HG03565 (cell line): Measurements from ENCODE around the gene ROBO1.

Source experiments
- ATAC-seq: cut with Tn5 transposase; IDR thresholded peaks from one replicate; pipeline ENCODE4 v1.9.1; 2021; ENCODE audit warnings: mild to moderate bottlenecking, moderate library complexity; ENCODE audit not compliant: unreplicated experiment

The ROBO1 gene

DNA sequence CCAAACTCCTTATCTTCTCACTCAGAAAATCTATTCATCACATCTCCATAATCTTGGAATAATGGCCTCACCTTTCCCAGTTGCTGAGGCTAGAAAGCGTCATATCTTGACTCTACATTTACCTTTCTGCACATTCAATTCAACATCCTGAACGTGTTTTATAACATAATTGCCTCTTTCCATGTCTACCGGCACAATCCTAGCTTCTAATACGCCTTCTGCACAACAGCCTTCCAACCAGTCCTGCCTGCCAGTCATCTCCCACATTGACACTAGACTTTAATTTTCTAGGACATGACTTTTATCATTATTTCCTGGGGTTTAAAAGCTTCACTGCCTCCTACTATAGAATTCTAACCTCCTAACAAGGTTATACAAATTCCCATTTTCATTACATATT lies 906.6 kb downstream of the ROBO1 start:
- ATAC-seq = no peak

DNA sequence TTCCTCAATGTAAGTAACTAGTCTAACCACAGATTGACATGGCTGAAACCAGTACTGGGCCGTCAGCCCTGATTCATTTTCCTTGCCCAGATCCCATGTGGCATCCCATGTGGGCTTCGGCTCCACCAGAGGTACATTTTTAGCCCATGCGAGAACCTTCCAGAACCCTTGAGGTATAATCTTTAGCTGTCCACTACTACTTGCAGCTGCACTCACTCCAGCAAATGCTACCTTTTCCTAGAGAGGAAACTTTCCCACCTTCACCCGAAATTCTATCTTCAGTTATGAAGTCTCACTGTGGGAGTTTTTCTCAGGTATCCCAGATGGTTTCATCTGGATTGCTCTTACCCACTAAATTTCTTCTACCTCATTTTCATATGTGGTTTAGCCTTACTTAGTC lies 907.2 kb downstream of the ROBO1 start:
- no peak for ATAC-seq

DNA sequence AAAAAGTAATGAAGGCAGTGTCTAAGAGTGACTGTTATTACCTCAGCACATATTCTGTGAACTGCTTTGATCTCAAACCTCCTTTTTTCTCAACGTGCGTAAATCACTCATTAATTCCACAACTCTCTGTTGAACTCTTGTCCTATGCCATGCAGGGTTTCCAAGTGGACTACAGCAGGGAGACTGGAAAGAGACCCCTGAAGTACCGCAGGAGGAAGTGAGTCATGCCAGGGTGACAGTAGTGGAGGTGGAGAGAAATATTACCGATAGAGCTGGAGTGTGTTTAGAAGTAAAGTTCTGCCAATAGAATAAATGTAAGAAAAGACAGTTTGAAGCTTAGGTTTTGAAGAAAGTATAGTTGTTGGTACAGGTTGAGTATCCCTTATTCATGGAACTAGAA lies 908.9 kb downstream of the ROBO1 start:
- no peak for ATAC-seq

DNA sequence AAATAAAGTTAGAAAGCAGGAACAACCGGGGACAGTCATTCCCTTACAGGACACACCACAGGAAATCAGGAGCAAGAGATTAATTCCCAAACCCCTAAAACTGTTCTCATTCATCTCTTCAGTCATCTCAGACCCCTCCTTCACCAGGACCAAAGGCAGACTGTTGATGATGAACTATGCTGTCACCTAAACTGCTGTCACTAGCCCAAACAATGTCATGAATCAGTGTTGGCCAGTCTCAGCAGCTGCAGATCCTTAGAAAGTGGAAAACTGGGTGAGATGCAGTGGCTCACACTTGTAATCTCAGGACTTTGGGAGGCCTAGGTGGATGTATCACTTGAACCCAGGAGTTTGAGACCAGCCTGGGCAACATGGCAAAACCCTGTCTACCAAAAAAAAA lies 909.6 kb downstream of the ROBO1 start:
- no peak for ATAC-seq

DNA sequence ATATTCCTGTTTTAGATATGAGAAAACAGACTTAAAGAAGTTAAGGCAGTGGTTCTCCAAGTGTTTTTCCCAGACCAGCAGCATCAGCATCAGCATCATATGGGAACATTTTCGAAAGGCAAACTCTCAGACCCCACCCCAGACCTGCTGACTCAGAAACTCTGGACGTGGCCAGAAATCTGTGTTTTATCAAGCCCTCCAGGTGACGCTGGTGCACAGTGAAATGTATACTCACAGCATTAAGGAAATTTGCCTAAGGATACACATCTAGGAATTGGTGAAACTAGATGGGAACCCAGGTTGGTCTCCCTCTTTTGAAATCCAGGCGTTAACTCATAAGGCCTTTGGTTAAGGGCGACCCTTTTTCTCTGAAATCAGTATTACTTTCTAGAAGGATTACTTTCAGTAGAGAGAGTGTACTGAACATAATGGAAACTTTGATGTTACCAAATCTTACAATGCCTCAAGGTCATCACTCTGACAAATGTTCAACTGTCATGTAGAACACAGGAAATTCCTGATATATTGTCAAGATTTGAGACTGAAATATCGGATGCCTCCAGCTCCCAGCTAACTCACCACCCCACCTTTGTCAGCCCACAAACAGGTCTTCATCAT lies 910.2 kb downstream of the ROBO1 start:
- no peak for ATAC-seq

DNA sequence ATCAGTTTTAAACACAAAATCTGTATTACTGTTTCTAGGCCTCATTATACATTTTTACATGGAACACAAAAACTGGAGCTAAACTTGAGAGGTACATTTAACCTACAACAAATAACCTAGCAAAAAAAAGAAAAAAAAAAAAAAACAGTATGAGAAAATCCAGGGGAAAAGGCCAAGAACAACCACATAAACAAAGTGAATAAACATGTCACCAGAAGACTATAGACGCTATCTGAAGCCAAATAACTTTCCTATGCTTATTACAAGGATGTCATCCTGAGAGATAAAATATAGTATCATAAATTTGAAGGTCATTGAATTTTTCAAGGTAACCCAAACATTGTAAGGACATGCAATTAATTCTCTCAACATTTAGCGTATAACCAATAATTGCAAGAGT lies 911.6 kb downstream of the ROBO1 start:
- ATAC-seq = no peak

DNA sequence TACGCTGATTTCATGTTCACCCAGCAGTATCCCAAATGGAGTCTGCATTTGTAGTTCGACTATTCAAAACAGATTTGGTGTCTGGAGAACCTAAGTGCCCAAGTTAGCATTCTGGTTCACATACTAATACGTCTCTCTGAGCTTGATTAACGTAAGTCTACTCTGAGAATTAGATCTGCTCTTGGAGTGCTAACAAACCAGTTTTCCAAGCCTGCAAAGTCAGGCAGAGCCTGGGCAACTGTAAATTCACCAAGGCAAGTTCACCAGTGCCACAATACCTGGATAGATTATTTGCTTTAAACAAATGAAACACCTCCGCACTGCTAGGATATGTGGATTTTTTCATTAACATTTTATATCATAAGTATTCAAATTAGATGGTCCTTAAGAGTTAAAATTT lies 912.6 kb downstream of the ROBO1 start:
- ATAC-seq = no peak

DNA sequence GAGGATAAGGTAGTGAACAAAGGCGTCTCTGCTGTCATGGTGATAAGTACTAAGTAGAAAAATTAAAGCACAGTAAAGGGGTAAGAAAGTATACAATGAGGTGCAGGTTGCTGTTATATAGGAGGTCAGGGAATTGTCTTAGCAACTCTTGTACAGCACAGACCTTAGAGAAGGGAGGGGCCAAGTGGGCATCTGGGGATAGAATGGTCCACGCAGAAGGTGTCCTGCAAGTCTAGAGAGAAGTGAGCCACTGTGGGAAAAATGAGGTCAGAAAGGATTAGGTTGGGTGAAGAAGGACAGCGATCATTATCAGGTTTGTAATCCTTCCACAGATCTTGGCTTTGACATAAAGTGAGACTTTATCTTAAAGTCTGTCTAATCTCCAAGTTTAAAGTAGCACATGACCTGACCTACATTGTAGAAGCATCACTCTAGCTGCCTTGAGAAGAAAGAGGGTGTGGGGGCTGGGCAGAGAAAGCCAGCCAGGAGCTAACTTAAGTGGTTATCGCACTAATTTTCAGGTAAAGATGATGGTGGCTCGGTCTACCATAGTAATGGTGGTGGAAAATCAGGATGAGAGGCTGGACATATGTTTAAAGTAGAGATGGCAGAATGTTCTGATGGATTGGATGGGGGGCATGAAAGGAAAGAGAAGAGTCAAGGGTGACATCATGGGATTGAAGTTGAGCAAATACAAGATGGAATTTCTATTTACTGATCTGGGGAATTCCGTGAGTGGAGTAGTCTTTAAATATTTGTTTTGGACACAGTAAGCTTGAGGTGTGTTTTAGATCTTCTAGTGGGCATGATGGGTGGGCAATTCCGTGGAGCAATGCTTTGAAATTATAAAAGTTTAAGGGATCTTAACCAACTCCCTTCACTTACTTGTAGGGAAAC lies 919.2 kb downstream of the ROBO1 start:
- no peak for ATAC-seq

DNA sequence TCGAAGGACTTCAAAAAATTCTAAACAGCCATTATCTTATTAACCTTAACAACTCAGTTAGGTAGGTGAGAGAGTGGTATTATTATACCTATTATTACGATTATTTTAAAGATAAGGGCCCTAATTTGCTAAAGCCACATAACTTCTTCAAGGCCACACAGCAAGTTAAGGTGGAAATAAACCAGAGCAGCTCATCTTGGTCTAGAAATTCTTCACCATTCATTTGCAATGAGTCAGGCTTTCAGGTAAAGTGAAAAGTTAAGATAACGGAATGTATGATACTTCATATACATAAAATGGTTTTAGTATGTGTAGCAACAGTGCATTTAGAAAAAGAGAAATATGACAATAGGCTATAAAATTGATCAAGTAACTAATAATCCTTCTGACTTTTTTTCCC lies 920.2 kb downstream of the ROBO1 start:
- ATAC-seq = no peak

DNA sequence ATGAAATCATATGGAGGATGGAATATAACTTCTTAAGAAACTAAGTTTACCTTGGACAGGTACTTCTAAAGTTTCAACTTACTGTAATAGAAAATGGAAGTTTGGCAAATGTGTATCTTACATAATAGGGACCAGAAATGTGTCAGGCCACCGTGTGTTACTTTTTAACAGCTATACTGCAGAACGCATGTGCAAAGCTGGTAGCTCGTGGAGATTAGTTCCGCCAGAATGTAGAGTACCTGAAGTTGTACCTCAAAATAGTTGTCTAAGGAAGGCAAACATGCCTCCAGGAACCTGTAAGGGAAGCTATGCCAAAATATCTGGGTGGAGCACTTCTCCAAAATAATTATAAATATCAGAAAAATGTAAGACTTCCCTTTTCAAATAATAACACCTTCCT lies 920.6 kb downstream of the ROBO1 start:
- no peak for ATAC-seq

DNA sequence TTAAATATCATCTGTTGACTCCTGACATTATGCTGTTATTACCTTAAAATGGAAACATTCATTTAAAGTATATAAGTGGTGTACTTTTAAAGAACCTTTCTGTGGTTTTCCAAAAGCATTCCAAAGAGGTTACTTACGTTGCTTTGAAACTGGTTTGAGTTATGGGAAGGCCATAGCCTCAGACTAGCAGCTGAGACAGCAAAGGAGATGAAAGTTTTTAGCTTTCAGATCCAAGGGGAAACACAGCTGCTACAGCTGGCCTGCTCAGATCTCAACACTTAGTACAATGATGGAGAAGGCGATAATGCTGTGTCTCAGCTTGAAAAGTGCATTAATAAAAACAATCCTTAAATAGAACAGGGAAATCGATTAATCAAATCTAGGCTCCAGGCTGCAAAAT lies 921.1 kb downstream of the ROBO1 start:
- no peak for ATAC-seq

DNA sequence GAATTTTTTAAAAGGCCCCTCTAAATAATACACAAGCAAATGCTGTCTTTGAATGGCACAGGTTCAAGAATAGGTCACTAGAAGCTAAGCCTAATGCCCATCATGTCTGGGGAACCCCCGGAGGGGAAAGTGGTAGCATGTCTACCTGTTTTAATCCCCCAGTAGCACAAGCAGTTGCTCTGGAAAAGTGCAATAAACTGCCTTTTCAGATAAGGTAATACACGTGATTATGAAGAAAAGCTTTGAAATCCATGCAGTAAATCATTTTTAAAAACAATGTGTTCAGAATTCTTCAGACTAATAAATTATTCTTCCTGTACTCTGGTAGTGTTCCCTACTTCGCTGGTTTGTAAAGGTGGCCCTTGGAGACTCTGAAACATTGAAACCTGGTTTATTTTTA lies 922.2 kb downstream of the ROBO1 start:
- ATAC-seq = no peak

DNA sequence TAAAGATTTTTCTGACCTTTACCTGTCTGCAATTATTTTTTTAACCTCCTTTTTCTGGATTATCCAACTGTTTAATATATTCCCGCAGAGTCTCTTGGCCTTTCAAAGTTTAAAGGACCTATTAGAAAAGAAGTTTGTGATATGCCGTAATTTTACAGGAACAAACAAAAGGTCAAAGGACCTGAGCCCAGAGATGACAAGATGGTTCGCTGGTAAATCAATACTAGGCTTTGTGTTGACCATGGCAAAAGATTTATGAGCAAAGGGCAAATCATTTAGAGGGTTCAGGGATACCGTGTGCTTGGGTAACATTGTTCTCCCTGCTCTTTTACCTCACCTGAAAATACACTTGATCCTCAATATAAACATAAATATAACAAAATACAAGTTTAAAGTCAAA lies 923.5 kb downstream of the ROBO1 start:
- ATAC-seq = no peak

DNA sequence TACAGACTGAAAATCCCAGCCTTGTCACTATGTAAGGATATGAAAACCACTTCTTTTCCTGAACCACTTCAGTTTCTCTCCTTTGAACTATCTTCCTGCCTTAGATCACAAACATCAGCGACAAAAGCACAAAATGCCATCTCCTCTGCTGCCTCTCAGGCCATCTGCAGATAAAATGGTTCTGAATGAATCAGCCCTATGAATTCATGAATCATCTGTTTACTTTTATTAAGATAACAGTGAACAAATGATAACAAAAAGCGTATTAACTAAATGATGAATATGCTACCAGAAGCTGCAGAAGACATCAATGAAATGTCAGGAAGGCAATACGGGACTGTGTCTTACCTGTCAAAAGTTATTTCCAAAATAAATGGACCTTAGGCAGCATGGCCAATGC lies 928.1 kb downstream of the ROBO1 start:
- ATAC-seq = no peak

DNA sequence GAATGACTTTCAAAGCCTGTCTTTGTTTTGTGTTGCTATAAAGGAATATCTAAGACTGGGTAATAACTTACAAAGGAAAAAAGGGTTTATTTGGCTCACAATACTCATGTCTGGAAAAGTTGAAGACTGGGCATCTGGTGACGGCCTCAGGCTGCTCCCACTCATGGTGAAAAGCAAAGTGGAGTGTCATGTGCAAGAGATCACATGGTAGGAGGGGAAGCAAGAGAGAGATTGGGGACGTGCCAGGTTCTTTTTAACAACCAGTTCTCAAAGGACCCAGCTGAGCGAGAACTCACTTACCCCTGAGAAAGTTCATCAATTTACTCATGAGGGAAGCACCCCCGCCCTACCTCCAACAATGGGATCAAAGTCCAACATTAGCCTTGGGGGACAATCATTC lies 929.4 kb downstream of the ROBO1 start:
- no peak for ATAC-seq

DNA sequence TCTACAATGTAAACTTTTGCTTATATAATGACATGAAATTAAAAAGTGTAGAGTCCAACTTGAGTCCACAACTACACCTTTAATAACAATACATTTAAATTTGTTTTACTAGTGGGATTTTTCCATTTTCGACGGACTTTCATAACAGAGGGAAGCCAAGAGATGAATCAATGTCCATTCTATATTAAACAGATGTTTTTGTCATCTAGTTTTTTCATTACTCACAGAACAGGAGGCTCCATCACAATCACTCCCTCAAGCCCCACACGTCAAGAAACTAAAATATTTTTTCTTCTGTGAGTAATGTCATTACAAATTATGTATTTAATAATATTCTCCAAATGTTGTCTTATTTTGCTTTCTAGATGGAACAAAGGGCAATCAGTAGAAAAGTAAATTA lies 932.9 kb downstream of the ROBO1 start:
- ATAC-seq = no peak

DNA sequence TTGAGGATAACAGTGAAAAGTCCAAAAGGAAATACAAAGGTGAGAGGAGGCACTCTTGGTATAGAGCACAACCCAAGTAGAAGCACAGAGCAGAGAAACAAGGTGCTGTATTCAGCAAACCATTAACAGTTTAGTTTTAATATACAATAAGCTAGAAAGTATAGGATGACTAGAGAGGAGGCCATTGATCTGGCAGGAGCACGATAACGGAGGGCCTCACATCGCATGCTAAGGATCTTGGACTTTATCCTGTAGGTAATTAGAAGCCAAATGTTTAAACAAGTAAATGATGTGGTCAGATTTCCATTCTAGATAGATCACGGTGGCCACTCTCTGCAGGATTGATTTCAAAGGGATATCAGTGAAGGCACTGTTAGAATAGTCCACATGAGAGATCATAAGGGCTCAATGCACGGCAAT lies 935.0 kb downstream of the ROBO1 start:
- no peak for ATAC-seq

DNA sequence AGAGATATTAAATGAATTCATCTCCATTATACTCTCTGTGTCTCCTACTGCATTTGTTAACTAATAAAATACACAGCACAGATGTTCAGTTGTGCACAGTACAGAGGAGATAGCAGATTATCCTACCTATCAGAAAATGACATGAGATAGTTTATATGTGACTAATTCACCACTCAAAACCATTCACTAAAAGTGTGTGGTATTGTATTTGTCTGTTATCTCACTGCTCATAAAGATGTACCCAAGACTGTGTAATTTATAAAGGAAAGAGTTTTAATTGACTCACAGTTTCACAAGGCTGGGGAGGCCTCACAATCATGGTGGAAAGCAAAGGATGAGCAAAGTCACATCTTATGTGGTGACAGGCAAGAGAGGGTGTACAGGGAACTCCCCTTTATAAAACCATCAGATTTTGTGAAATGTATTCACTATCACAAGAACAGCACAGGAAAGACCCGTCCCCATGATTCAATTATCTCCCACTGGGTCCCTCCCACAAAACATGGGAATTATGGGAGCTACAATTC lies 936.3 kb downstream of the ROBO1 start:
- no peak for ATAC-seq

DNA sequence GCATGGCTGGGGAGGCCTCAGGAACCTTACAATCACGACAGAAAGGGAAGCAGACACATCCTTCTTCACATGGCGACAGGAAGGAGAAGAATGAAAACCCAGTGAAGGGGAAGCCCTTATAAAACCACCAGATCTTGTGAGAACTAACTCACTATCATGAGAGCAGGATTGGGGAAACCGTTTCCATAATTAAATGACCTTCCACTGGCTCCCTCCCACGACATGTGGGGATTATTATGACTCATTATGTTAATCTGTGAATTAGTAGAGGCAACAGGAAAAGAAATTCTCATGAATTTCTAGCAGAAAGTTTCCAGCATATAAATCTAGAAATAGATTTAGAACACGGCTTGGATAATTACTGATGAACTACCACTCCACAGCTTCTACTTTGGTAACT lies 937.3 kb downstream of the ROBO1 start:
- ATAC-seq = no peak

DNA sequence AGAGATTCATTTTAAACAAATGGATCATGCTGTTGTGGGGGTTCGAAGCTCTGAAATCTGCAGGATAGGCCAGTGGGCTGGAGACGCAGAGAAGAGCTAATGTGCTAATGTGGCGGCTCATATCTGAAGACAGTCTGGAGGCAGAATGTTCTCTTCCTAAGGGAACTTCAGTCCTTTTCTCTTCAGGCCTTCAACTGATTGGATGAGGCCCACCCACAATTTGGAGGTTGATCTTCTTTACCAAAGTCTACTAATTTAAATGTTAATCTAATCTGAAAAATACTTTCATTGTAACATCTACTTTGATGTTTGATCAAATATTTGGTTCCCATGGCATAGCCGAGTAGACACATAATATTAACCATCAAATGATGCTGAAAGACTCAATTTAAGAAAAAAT lies 940.2 kb downstream of the ROBO1 start:
- no peak for ATAC-seq

DNA sequence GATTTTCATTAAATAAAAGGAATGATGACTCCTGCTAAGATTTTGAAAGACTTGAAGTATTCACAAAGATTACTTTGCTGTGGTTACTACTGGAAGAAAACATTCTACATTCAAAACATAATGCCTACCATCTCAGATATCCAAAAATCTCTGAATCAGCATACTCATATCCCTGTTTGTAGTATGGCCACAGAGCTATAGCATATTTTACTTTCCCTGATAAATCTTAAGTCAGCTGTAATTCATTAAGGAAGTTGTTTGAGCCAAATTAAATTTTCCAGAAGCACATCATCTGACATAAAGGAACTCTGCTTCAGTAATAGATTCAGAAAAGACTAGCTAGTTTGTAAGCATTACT lies 942.0 kb downstream of the ROBO1 start:
- no peak for ATAC-seq

DNA sequence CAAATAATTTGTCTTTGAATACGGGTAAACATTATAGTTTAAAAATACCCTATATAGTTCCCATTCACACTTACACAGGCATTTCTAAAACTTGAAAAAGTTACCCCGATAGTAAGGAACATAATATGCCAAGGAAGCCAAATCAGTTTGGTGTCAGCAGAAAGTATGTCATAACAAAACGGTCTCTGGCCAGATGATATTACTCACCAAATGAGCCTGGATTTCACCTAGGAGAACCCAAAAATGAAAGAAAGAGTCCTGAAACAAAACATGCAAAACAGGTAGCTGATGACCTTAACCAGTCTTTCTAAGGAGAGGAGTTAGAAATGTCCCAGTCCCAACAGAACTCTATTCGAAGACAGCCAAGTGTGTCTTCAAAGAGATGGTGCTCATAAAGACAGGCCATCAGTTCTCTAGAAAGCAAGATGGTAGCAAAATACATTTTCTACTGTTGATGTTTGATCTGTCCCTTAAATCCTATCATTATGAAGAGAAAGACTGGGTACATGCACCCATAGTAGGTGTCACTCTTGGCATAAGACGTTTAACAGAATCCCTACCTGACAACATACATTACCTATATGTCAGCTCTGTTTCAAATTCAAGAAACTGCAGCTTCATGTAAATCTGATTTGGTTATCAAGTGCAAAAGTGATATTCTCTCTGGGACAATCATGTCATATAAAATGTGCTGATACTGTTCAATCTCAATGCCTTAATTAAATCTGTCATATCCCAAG lies 942.5 kb downstream of the ROBO1 start:
- no peak for ATAC-seq
